ENCODE data around the gene NATD1.
"Not testable (repeated sequence)": the region's sequence is repeated elsewhere in the genome, so short reads cannot be mapped to it uniquely, and the experiment has no call there.

NATD1 gene

DNA sequence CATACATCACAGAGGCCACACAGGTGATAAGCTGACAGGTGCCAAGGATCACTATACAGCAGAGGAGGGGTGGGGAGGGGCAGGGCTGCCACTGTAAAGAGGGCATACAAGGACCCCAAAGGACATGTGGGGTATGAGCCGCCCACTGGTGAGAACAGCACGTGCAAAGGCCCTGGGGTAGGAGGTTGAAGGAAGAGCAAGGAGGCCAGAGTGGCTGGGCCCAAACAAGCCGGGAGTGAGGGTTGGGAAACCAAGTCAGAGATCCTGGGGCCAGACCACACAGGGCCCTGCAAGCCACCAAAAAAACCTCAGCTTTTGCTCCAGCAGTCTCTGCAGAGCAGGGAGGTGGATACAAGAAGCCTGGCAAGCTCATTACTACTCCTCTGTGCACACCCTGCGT is 6.5 kb downstream of the NATD1 start:
- DNase-seq (ENCODE audit: low spot score) = no peak

DNA sequence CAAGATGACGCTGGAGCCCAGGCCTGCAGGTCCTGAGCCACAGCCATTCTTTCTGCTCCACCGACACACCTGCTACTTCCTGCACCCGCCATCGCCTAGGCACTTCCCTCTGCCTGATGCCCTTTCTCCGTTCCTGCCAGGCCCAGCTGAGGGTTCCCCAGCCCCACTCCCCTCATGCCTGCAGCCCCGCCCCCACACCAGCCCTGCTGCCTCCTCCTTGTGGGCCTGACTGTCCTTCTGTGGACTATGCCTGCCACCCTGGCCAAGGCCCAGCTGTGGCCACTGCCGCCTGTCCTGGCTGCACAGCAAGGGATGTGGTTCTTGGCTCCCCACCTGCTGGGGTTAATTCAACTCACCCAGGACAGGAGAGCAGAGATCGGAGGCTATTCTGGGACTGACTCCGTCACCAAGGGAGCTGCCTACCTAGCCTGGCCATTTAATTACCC is 7.5 kb downstream of the NATD1 start:
- no peak for DNase-seq (ENCODE audit: low spot score)

DNA sequence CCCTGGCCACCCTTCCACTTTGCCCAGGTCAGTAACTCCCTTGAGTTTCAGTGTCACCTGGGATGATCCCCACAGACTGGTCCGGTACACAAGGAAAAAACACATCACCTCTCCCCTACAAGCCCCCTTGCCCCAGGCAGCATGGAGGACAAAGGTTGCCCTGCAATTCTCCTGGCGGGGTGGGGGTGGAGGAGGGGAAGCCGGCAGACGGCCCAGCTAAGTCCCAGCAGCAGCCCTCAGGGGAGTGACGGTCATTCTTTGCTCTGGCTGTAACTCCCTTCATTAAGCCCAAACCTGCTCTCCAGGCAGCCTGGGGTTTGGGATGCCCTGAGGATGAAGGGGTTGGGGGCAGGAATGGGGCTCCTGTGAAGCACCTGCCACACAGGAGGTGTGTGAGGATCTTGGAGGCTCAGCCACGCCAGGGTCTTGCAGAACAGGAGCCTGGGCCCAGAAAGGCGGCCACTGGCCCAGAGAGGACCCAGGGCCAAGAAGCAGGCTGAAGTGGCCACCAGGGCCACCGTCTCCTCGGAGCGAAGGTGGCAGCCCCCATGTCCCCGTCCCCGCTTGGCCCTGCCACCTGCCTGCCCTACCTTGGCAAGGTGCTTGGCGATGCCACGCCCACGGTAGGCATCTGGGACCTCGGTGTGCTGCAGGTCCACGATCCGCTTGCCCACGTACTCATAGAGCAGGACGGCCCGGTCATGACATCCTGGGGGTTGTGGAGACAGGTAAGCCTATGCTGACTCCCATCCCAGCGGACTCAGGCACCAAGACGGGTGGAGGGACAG is 9.5 kb downstream of the NATD1 start:
- DNase-seq (ENCODE audit: low spot score) = no peak

DNA sequence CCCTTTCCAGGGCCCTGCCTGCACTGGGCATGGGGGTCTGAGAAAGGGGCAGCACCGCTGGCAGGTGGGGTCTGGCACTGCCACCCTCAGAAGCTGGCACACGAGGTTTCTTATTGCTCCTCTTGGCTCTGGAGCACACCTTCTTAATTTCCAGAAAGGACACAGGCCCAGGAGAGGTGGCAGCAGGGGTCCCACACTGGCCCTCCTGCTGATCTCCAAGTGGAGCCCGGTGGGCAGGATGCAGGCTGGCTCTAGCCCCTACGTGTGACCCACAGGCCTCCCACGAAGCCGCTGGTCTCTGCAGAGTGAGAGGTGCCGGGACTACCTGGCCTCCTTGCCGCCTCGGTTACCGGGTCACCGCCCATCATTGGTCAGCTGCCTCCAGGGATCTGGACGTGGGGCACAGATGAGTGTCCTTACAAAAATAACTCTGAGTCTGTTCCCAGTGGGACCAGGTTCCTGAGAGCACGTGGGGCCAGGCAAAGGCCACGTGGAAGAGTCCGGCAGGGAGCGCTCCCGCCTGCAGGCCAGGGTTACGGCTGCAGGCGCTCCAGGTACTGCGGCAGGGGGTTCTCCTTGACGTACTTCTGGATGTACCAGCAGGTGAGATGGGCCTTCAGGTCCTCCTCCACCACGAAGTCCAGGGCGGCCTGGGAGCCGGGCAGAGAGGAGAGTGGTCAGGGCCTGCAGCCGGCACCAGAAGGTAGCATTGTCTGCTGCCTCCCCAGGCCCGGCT is 10.3 kb downstream of the NATD1 start:
- no peak for DNase-seq (ENCODE audit: low spot score)

DNA sequence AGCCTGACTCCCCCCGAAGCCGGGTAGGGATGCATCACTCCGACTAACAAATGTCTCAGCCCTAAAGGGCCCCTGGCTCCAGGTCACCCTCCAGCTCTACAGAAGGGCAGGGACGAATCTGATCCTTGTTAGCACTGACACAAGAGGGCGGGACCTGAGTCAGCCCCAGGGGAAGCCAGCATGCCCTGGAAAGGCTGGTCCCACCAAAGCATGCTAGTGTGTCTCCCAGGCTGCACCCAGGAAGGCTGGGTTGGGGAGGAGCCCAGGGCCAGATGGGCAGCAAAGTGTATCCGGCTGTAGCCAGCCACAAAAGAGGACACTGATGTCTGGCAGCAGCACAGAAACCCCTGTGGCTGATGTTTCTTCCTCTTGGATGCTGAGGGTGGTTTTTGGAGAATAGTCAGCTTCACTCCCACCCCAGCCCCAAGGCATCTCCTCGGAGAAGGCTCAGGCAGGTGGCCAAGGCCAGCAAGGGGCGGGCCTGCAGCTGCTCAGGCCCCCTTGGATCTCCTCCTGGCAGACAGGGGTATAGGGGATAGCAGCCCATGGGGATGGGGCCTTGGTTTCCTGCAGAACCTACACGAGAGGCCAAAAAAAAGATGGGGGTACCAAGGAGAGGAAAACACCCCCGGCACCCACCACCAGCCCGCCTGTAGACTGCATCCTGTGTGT is 11.0 kb downstream of the NATD1 start:
- no peak for DNase-seq (ENCODE audit: low spot score)

DNA sequence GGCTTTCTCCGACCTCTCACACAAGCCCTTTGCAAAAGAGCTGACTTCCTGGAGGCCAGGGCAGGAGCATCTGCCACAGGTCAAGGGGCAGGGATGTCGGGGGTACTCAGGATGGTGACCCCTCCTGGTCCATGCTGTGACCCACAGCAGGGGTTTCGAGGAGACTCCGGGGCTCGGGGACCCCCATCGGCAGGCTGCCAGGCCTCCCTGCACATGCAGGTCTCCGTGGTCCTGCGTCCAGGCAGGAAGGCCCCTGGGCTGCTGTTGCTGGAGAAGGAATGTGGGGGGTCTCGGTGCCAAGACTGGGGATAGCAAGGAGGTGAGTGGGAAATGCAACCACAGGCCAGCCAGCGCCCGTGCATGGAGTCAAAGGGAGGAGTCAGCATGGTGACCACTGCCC is 11.6 kb downstream of the NATD1 start:
- DNase-seq (ENCODE audit: low spot score) = no peak

DNA sequence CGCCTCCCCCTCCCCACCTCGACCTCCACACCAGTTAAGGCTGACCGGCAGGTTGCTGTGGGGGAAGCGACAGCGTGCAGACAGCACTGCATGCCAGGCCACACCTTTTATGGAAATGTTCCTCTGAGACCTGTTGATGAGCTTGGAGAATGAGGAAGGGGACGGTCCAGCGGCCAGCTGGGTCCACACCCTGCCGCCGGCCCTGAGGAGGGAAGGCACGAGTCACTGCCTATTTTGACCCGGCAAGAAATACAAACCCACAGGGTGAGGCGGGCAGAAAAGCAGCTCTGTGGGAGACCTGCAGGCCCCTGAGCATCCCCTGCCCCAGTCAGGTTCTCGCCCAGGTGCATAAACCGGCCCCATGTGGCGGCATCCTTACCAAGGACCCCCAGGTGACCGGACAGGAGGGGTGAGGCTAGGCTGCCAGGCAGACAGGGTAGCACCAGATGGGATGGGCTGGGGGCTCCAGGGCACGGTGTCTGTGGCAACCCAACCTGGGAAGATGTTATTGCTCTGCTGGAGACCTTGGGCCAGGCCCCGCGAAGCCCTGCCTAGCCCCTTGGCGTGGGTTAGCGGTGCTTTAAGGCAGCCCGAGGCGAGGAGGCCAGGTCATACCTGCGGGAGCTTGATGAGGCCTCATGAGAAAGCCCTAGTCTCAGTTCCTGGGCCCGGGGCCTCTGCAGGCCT is 12.7 kb downstream of the NATD1 start:
- DNase-seq (ENCODE audit: low spot score) = no peak

DNA sequence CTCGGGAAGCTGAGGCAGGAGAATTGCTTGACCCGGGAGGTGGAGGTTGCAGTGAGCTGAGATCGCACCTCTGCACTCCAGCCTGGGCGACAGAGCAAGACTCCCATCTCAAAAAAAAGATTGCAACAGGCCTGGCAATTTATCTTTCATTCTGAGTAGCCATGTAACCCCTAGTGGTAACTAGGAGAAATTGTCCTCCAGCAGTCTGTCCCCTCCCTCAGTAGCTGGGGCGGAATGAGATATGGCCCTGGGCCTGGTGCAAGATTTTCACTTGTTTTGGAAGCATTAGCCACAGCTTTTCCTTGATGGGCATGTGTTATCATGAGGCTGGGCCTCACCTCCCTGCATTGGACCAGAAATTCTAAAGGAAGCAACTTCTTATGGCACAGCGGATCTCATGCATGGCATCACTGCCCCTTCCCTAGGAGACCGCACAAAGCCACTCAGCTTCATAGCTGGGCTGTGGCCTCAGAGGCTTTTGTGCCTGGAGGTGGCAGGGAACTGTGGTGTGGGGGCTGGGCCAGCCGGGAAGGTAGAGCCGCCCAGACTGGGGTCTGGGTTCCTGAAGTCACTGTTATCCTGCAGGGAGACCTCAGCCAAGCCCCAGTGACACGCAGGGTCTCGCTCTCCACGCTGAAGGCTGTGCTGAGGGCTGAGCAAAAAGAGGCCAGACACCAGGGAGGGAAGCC is 13.4 kb downstream of the NATD1 start:
- no peak for DNase-seq (ENCODE audit: low spot score)

DNA sequence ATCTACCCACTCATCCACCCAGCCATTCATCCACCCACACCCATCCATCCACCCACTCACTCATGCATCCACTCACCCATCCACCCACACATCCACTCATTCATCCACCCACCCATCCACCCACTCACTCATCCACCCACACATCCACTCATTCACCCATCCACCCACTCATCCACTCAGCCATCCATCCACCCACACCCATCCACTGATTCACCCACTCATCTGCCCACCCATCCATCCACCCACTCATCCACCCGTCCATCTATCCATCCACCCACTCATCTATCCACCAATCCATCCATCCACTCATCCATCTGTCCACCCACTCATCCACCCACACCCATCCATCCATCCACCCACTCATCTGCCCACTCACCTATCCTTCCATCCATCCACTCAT is 17.3 kb downstream of the NATD1 start:
- no peak for DNase-seq (ENCODE audit: low spot score)

DNA sequence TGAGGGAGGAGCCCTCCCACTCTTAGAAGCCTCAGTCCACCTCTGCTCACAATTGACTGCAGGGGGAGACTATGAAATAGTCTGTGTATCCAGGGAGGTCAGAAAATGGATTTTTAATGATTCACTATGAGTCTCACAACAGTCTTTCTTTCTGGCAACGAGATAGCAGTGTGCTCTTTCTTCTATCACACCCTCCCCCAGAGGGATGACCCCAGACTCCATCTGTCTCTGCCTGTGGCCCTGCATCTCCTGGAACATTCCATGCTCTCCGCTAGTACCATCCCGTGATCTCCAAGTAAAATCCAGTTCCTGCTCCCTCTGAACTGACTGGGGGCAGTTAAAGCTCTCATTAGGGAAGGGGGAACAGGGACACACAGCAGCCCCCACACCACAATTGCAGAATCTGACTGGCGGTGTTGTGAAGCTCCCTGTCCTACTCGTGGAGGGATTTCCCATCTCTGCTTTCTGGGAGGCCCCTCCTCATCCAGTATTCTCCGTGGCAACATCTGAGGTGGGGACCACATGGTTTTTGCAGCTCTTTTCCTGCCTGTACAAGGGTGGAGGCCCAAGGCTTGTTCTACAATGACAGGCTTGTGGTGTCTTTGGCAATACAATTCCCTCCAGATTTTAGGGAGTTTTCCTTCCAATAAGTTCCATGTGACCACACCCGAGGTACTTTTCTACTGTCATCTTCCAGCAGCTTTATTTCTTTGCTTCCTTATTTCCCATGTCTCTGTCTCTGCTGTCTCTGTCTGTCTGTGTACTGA is 19.4 kb downstream of the NATD1 start:
- DNase-seq (ENCODE audit: low spot score) = no peak

DNA sequence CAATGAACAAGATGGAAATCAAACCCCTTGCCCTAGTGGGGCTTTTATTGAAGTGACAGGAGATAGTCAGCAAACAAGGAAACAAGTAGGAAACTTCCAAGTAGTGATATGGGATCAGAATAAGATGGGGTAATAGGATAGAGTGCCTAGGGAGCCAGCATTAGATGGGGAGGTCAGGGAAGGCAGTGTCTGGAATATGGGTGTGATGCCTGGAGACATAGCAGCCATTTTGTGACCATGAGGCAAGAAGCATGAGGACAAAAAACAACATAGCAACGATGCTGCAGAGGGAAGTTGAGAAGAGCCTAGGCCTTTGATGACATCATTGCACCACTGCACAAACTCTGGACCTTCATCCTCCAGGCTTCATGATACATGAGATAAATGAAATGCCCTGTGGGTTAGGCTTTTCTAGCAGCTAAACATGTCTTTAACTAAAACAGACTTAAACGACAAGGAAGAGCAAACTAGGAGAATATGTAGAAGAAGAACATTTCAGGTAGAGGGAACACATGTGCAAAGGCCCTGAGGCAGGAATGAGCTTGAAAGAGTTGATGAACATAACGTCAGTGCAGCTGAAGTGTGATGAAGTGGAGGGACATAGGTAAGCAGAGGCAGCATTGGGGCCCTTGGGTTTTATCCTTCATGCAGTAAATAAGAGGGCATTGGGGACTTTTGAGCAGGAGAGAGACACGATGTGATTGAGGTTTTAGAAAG is 21.0 kb downstream of the NATD1 start:
- no peak for DNase-seq (ENCODE audit: low spot score)

DNA sequence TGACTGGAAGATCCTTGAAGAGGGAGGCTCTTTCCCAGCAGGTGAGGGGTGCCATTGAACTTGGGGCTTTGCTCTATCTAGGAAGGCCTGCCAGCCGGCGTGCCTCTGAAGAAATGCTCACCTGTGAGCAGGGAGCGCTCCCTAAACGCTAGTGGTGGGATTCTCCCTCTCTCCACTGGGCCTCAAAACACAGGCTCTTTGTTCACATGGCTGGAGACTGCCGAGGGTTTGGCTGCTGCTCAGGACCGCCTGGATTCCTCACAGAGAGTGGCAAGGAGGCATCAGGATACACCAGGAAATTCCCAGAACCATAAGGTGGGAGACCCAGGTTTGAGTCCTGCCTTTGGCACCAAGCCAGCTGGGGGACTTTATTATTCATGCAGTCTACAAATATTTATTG is 21.7 kb downstream of the NATD1 start:
- DNase-seq (ENCODE audit: low spot score) = no peak

DNA sequence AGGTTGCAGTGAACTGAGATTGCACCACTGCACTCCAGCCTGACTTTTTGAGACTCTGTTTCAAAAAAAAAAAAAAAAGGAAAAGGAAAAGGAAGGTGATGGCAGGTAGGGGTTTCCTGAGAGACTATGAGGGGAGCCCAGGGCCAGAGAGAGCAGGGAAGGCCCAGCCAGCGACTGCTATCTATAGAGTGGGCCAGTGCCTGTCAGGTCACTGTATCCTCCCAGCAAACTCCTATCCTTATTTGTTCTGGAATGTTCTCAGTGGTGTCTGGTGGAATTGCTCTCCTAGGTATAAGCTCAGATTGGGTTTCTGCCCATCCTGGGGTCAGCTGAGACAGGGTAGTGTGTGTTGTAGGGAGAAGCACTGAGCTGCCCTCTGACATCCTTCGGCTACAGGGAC is 24.4 kb downstream of the NATD1 start:
- no peak for DNase-seq (ENCODE audit: low spot score)

DNA sequence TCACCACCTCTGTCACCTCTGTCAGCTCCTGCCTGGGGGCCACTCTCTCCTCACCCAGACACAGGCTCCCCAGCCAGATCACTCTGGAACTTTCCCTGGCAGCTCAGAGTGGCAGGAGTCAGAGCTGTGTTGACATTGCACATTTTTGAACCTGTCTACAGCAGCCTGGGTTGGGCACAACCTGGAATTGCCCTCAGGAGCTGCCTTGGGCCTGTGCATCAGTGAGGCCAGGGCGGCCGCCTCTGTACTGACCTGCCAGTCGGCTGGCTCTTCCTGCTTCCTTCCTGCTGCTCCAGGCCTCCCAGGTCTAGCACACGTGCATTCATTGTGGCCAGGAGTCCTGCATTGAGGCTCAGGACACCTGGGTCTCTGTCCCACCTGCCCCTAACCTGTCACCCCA is 25.1 kb downstream of the NATD1 start:
- no peak for DNase-seq (ENCODE audit: low spot score)

DNA sequence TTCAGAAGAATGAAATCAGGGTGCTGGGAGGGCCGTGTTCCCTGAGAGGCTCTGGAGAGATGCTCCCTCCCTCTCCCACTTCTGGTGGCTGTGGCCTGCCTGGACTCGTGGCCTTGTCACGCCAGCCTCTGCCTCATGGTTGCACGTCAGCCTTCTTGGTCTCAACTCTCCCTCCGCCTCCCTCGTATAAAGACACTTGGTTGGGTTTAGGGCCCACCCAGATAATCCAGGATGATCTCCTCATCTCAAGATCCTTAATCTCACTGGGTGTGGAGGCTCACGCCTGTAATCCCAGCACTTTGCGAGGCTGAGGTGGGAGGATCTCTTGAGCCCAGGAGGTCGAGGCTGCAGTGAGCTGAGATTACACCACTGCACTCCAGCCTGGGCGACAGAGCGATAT is 25.9 kb downstream of the NATD1 start:
- not testable (repeated sequence) for DNase-seq (ENCODE audit: low spot score)

DNA sequence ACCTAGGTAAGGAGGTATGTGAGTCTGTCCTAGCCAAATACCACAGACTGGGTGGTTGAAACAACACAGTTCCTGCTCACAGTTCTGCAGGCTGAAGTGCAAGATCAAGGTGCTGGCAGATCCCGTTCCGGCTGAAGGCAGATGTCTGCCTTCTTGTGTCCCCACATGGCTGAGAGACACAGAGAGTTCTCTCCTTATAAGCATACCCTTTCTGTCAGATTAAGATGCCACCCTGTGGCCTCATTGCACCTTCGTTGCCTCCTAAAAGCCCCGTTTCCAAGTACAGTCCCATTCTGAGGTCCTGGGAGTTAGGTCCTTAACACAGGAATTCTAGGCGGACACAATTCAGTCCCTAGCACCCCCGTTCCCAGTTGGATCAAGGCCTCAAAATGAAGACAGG is 30.1 kb downstream of the NATD1 start:
- DNase-seq (ENCODE audit: low spot score) = no peak

DNA sequence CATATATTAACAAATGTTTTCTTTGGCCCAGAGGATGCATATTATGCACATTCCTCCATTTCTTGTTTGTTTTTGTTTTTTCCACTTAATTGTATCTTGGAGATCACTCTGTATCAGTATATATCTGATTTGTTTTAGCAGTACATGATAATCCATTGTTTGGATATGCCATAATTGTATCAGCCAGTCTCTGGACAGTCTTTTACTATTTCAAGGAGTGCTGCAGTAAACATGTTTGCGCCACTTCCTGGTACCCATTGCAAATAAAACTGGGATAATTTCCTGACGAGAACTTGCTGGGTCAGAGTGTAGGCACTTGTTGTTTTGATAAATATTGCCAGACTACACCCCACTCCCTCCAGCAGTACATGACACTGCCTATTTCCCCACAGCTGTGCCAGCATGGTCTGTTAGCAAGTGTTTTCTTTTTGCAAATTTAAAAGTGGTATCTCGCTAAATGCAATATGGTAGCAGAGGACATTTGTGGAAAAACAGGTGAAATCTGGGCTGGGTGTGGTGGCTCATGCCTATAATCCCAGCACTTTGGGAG is 34.3 kb downstream of the NATD1 start:
- no peak for DNase-seq (ENCODE audit: low spot score)

DNA sequence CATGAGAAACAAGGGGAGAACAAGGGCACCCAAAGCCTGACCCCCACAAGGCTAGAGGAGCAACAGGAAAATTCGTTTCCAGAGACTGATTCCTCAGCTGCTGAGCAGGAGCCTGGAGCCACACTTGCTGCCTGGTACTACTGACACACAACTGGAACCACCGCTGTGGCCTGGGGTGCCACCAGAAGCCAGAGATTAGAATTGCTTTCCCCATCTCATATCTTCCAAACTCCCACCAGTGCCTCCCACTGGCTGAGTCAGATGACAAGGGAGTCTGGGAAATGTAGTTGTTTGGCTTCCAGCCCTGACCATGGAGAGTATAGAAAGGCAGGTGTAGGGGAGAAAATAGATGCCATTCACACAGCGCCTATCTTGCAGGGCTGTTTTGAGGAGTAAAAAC is 35.1 kb downstream of the NATD1 start:
- DNase-seq (ENCODE audit: low spot score) = no peak

DNA sequence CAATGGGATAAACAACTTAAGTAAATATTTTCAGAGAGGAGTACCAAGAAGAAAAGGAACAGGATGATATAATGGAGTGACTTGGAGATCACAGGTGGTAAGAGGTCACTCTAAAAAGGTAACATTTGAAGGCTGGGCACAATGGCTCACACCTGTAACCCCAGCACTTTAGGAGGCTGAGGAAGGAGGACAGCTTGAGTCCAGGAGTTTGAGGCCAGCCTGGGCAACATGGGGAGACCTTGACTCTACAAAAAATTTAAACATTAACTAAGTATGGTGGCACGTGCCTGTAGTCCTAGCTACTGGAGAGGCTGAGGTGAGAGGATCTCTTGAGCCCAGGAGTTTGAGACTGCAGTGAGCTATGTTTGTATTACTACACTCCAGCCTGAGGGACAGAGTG is 35.9 kb downstream of the NATD1 start:
- no peak for DNase-seq (ENCODE audit: low spot score)

DNA sequence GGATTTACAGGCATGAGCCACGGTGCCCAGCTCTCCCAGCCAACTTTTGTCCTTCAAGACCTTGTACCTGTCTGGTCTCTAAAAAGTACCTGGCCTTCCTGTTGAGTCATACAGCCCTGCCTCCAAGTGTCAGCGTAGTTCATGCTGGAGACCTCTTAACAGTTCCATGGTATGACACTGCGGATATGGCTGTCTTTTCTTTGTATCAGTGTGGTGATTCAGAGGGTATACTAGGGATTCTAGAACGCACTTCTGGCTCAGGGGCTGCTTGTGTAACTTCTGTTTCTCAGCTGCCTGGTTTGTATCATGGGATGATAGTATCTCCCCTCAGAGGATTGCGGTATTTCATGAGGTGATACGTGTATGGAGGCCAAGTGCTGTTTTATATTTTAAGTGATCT is 37.3 kb downstream of the NATD1 start:
- DNase-seq (ENCODE audit: low spot score) = no peak
